DOHH2 (cell line): Measurements from ENCODE around the gene CRELD2.

Source experiments
- H3F3A ChIP-seq: fragments of 200-600 bp; sonication (generic), shearing (Covaris generic); 2 replicates; pipeline ENCODE4 v1.6.0; 2016; ENCODE audit warnings: antibody characterized with exemption, mild to moderate bottlenecking; ENCODE audit not compliant: control insufficient read depth, insufficient read depth
- H3K27ac ChIP-seq: fragments of 200-600 bp; sonication (generic); 2 replicates; pipeline ENCODE4 v1.5.1; 2014; ENCODE audit warnings: low read depth, mild to moderate bottlenecking, low read length, moderate library complexity
- H3K27me3 ChIP-seq: fragments of 200-600 bp; sonication (generic); 2 replicates; pipeline ENCODE4 v1.6.1; 2014; ENCODE audit warnings: mild to moderate bottlenecking, low read length, mixed read lengths; ENCODE audit not compliant: control insufficient read depth
- H3K36me3 ChIP-seq: fragments of 200-600 bp; sonication (generic); 2 replicates; pipeline ENCODE4 v1.6.1; 2014; ENCODE audit warnings: mild to moderate bottlenecking, low read length, moderate library complexity, mixed read lengths; ENCODE audit not compliant: control insufficient read depth
- H3K4me1 ChIP-seq: fragments of 200-600 bp; sonication (generic); 2 replicates; pipeline ENCODE4 v1.6.1; 2014; ENCODE audit warnings: mild to moderate bottlenecking, low read length, mixed read lengths; ENCODE audit not compliant: control insufficient read depth
- H3K4me2 ChIP-seq: fragments of 200-600 bp; sonication (generic); 2 replicates; pipeline ENCODE4 v1.6.0; 2014; ENCODE audit warnings: mild to moderate bottlenecking, low read length, moderate library complexity
- H3K4me3 ChIP-seq: fragments of 200-600 bp; sonication (generic); 2 replicates; pipeline ENCODE4 v1.5.1; 2014; ENCODE audit warnings: mild to moderate bottlenecking, low read length, mixed read lengths
- H3K79me2 ChIP-seq: fragments of 200-600 bp; sonication (generic); 2 replicates; pipeline ENCODE4 v1.6.1; 2014; ENCODE audit warnings: mild to moderate bottlenecking, low read length, mixed read lengths; ENCODE audit not compliant: control insufficient read depth
- H3K9me2 ChIP-seq: fragments of 200-600 bp; sonication (generic); replicated peaks from 2 replicates; pipeline ENCODE4 v1.6.1; 2014; ENCODE audit warnings: mild to moderate bottlenecking, low read length, mixed read lengths; ENCODE audit not compliant: control insufficient read depth
- H3K9me3 ChIP-seq: fragments of 200-600 bp; sonication (generic); 2 replicates; pipeline ENCODE4 v1.6.1; 2014; ENCODE audit warnings: antibody characterized with exemption, low read length, mixed read lengths; ENCODE audit not compliant: control insufficient read depth, insufficient read depth
- H4K20me1 ChIP-seq: fragments of 200-600 bp; sonication (generic); 2 replicates; pipeline ENCODE4 v1.6.0; 2014; ENCODE audit warnings: low read depth, mild to moderate bottlenecking, antibody characterized with exemption, low read length, moderate library complexity; ENCODE audit not compliant: control insufficient read depth, insufficient read depth
- EZH2phosphoT487 ChIP-seq: fragments of 200-600 bp; sonication (generic); IDR thresholded peaks from 2 replicates; pipeline ENCODE4 v1.6.1; 2017; ENCODE audit warnings: borderline replicate concordance, mild to moderate bottlenecking, antibody characterized with exemption, low read length, moderate library complexity, mixed read lengths
- TF ChIP-seq, protein P1 (sequence below): fragments of 200-600 bp; sonication (generic); IDR thresholded peaks from one replicate; pipeline ENCODE4 v1.5.1; 2014; ENCODE audit warnings: antibody characterized with exemption, mild to moderate bottlenecking, low read depth, low read length; ENCODE audit not compliant: poor library complexity, severe bottlenecking

Gene CRELD2

DNA sequence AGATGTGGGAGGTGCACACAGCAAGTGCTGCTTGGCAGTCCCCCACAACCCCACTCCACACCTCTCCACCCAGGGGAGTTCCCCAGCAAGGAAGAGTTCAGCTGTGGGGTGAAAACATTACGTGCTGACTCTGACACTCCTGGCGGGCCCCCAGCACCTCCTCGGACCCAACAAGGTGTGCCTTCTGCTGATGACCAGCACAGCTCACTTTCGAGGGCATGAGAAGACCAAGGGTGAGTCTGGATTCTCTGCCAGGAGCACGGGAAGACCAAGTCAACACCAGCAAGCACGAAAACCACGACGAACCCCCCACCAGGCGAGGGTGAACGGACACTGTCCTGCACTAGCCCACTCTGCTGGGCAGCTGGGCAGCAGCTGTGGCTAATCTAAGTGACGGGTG is 1.6 kb upstream of the CRELD2 start:
- H3F3A ChIP-seq = peaks cover 3% of the 10 kb centered on the region
- H3K9me3 ChIP-seq = no peaks in the 10 kb centered on the region
- no peak for TF ChIP-seq EZH2phosphoT487
- TF ChIP-seq, protein P1, sequence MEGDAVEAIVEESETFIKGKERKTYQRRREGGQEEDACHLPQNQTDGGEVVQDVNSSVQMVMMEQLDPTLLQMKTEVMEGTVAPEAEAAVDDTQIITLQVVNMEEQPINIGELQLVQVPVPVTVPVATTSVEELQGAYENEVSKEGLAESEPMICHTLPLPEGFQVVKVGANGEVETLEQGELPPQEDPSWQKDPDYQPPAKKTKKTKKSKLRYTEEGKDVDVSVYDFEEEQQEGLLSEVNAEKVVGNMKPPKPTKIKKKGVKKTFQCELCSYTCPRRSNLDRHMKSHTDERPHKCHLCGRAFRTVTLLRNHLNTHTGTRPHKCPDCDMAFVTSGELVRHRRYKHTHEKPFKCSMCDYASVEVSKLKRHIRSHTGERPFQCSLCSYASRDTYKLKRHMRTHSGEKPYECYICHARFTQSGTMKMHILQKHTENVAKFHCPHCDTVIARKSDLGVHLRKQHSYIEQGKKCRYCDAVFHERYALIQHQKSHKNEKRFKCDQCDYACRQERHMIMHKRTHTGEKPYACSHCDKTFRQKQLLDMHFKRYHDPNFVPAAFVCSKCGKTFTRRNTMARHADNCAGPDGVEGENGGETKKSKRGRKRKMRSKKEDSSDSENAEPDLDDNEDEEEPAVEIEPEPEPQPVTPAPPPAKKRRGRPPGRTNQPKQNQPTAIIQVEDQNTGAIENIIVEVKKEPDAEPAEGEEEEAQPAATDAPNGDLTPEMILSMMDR = no peak
- peaks cover 52% of the 10 kb centered on the region for H3K36me3 ChIP-seq
- H3K27ac ChIP-seq = no peak overlapping the region
- H3K4me3 ChIP-seq = peak overlapping the region; percentile 97
- no peaks in the 10 kb centered on the region for H3K9me2 ChIP-seq
- peaks cover 39% of the 10 kb centered on the region for H3K4me1 ChIP-seq
- peaks cover 65% of the 10 kb centered on the region for H3K79me2 ChIP-seq
- H3K27me3 ChIP-seq = no peaks in the 10 kb centered on the region
- peak overlapping the region; percentile 91 for H3K4me2 ChIP-seq
- H4K20me1 ChIP-seq = no peaks in the 10 kb centered on the region; the same call in 1 of the 2 replicates

DNA sequence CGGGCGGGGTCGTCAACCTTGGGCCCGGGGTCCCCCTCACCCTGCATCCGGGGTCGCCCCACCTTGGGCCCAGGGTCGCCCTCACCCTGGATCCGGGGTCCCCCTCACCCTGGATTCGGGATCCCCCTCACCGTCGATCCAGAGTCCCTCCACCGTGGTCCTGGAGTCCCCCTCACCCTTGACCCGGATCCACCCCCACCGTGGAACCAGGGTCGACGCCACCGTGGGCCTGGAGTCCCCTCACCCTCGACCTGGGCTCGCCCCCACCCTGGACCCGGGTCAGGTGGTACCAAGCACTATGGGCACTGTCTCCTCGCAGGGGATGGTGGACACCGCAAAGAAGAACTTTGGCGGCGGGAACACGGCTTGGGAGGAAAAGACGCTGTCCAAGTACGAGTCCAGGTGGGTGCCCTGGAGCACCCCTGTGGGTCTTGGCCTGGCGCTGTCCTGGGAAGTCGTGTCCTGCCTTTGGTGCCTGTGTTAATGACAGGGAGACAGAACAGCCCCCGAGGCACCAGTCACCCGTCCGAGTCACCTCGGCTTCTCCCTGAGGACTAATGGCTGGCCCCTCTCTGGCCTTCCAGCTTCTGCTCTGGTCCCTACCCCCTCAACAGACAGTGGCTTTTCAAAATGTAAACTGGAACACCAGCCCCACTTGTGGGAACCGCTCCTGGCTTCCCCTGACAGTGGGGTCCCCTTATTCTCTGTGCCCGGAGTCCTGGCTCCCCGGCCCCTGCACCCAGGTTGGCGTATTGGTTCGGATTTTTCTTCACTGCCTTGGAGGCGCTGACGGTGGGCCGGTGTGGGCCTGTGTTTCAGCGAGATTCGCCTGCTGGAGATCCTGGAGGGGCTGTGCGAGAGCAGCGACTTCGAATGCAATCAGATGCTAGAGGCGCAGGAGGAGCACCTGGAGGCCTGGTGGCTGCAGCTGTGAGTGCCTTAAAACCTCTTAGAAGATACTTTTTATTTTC is 762 bp downstream of the CRELD2 start:
- Histone ChIP-seq H3K27me3 (no peaks in the 10 kb centered on the region), H3K4me1 (peaks cover 61% of the 10 kb centered on the region), H3K36me3 (peaks cover 46% of the 10 kb centered on the region), H3K4me3 (peak overlapping the region; percentile 97), H3K27ac (0 out of 2 replicates have a peak overlapping the region, but pooled peaks have one; percentile 23), H3K79me2 (peaks cover 74% of the 10 kb centered on the region), H4K20me1 (no peaks in the 10 kb centered on the region; the same call in 1 of the 2 replicates), H3F3A (peaks cover 14% of the 10 kb centered on the region), H3K9me3 (no peaks in the 10 kb centered on the region), H3K4me2 (peak overlapping the region; percentile 94), H3K9me2 (no peaks in the 10 kb centered on the region)
- TF ChIP-seq, protein P1 = no peak
- TF ChIP-seq EZH2phosphoT487 = no peak

DNA sequence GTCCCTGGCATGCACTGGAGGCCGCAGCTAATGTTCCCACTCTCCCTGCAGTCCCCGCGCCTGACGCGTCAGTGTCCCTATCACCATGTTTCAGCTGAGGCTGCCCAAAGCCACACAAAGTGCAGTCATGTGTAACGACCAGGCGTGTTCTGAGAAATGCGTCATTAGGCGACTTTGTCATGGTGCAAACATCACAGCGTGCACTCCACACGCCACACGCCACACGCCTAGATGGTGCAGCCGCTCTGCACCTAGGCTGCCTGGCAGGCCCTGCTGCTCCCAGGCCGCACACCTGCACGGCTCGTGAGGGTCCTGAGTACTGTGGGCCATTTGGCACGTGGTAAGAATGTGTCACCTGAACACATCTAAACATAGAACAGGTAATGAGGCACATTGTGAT is 2.4 kb downstream of the CRELD2 start:
- no peak for TF ChIP-seq EZH2phosphoT487
- TF ChIP-seq, protein P1 = no peak
- Histone ChIP-seq H3K27ac (no peak overlapping the region), H3K9me3 (no peaks in the 10 kb centered on the region), H3K4me2 (peak overlapping the region; percentile 94; the same call in 1 of the 2 replicates), H3K36me3 (peaks cover 56% of the 10 kb centered on the region), H3K9me2 (no peaks in the 10 kb centered on the region), H4K20me1 (no peaks in the 10 kb centered on the region; the same call in 1 of the 2 replicates), H3K4me3 (no peak overlapping the region), H3K4me1 (peaks cover 78% of the 10 kb centered on the region), H3K79me2 (peaks cover 64% of the 10 kb centered on the region), H3F3A (peaks cover 28% of the 10 kb centered on the region), H3K27me3 (no peaks in the 10 kb centered on the region)
